ENCODE data around the gene PIP4K2C.

PIP4K2C gene

DNA sequence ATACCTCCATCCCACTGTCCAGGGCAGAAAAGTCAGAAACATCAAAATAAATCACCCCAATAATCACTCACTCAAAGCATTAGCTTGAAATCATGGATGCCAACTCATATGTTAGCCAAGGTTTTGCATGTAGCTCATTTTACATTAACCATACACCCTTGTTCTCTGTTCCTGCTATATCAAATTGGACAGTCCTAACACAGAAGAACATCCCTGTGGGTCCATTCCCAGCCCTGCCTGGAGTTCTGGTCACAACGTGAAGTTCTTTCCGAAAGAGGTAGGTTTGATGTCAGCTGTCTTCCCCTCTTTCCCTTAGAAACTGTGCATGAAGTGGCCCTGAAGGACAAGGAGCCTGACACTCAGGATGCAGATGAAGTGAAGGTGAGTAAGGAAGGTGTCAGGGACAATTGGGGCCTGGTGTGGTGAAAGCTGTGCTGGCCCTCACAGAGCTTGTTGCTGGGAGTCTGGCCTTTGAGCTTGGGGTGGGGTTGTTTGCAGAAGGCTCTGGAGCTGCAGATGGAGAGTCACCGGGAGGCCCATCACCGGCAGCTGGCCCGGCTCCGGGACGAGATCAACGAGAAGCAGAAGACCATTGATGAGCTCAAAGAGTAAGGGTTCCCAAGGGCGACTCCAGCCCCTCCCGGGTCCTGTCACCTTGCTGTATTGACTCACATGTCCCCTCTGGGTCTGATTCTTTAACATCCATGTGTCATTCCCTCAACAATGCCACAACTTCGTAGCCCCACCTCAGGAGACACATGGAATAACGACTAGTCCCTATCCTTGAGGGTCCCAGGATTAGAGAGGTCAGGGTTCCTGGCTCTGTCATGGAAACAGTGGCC is 15.0 kb upstream of the PIP4K2C start:
- DNase-seq (ENCODE audit: low spot score), result no peak

DNA sequence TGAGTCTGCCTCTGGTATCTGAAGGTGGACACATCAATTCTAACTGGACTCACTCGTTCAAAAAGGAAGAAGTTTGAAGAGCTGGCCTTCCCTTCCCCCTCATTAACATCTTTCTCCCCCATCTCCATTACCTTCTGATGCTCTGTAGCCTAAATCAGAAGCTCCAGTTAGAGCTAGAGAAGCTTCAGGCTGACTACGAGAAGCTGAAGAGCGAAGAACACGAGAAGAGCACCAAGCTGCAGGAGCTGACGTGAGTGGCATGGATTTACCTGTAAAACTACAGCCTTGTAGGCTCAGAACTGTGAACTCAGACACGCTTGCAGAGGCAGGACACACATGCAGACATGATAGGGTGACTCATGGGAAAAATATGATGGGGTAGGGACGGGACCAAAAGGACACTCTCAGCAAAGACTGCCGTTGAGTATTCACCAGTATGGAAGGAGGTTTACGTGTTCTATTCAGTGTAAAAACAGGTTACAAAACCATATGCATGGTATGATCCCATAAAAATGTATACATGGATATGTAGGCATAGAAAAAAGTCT is 14.3 kb upstream of the PIP4K2C start:
- TF ChIP-seq CTCF (IDR thresholded peaks at IDR 0.05; ENCODE audit: extremely low read depth, missing control alignments), result no peak
- no peak for DNase-seq (ENCODE audit: low spot score)

More for the DNA sequence above, 15.0 kb upstream of the PIP4K2C start:
- no peak for TF ChIP-seq CTCF (IDR thresholded peaks at IDR 0.05; ENCODE audit: extremely low read depth, missing control alignments)

DNA sequence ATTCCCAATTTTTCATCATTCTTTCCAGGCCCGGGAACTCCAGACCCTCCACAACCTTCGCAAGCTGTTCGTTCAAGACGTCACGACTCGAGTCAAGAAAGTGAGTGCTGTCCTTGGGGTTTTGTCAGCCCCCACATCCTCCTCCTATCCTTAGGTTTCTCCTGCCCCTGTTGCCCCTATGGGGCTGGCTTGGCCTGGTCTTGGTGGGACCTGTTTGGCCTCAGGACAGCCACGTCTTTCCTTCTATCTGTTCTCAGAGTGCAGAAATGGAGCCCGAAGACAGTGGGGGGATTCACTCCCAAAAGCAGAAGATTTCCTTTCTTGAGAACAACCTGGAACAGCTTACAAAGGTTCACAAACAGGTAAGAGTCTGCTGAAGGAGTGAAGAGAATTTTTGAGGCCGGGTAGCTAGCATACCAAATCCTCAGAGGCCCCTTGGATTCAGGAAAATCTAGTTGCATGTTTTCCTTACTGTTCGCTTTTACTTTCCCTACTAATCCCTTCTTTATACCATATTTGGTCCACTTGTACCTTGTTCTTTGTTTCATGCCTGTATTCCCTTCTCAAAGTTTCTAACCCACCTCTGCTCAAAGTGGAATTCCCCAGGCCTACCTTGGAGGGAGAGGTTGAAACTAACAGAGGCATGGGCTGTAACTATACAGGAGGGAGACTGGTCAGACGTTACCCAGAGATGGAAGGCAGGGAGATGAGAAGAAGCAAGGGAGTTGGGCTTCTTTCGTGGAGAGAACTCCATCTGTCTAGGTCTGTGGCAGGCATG is 12.8 kb upstream of the PIP4K2C start:
- no peak for DNase-seq (ENCODE audit: low spot score)
- no peak for TF ChIP-seq CTCF (IDR thresholded peaks at IDR 0.05; ENCODE audit: extremely low read depth, missing control alignments)

GRCh38 chr12:57579011-57579410 is 12.0 kb upstream of the PIP4K2C start:
- TF ChIP-seq CTCF (IDR thresholded peaks at IDR 0.05; ENCODE audit: extremely low read depth, missing control alignments), result no peak
- DNase-seq (ENCODE audit: low spot score), result no peak

GRCh38 chr12:57579677-57580465 is 11.1 kb upstream of the PIP4K2C start:
- DNase-seq (ENCODE audit: low spot score), result no peak
- no peak for TF ChIP-seq CTCF (IDR thresholded peaks at IDR 0.05; ENCODE audit: extremely low read depth, missing control alignments)

- DNase-seq (ENCODE audit: low spot score), result no peak
- TF ChIP-seq CTCF (IDR thresholded peaks at IDR 0.05; ENCODE audit: extremely low read depth, missing control alignments), result no peak
These were observed 10.6 kb upstream of the PIP4K2C start for GRCh38 chr12:57580466-57580795.
